SU-DHL-6 (cell line): ENCODE measurements around the gene ZBTB49.

ENCODE experiments used
- EZH2phosphoT487 ChIP-seq: fragments of 200-600 bp; sonication (generic), shearing (Covaris generic); conservative IDR thresholded peaks from 2 replicates; pipeline ENCODE4 v1.6.1; 2018; ENCODE audit warnings: mild to moderate bottlenecking, antibody characterized with exemption, low read length, moderate library complexity, mixed read lengths
- TF ChIP-seq, protein P1 (sequence below): fragments of 200-600 bp; sonication (generic); IDR thresholded peaks from one replicate; pipeline ENCODE4 v1.5.1; 2017; ENCODE audit warnings: antibody characterized with exemption, mild to moderate bottlenecking, low read length, moderate library complexity; ENCODE audit not compliant: insufficient read depth, poor library complexity, severe bottlenecking

DNA sequence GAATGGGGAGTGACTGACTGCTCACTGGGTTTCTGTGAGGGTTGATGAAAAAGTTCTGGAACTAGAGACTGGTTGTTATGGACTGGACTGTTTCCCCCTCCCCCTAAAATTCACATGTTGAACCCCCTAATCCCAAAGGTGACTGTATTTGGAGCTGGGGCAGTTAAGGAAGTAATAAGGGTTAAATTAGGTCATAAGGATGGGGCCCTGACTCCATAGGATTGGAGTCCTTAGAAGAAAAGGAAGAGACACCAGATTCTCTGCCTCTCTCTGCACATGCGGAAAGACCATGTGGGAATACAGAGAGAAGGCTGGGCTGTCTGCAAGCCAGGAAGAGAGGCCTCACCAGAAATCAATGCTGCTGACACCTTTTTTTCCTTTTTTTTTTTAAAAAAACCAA, 38.2 kb downstream of the ZBTB49 start:
- TF ChIP-seq, protein P1, sequence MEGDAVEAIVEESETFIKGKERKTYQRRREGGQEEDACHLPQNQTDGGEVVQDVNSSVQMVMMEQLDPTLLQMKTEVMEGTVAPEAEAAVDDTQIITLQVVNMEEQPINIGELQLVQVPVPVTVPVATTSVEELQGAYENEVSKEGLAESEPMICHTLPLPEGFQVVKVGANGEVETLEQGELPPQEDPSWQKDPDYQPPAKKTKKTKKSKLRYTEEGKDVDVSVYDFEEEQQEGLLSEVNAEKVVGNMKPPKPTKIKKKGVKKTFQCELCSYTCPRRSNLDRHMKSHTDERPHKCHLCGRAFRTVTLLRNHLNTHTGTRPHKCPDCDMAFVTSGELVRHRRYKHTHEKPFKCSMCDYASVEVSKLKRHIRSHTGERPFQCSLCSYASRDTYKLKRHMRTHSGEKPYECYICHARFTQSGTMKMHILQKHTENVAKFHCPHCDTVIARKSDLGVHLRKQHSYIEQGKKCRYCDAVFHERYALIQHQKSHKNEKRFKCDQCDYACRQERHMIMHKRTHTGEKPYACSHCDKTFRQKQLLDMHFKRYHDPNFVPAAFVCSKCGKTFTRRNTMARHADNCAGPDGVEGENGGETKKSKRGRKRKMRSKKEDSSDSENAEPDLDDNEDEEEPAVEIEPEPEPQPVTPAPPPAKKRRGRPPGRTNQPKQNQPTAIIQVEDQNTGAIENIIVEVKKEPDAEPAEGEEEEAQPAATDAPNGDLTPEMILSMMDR = no peak
- no peak for TF ChIP-seq EZH2phosphoT487
